ENCODE data around the gene MTHFD2.

DNA sequence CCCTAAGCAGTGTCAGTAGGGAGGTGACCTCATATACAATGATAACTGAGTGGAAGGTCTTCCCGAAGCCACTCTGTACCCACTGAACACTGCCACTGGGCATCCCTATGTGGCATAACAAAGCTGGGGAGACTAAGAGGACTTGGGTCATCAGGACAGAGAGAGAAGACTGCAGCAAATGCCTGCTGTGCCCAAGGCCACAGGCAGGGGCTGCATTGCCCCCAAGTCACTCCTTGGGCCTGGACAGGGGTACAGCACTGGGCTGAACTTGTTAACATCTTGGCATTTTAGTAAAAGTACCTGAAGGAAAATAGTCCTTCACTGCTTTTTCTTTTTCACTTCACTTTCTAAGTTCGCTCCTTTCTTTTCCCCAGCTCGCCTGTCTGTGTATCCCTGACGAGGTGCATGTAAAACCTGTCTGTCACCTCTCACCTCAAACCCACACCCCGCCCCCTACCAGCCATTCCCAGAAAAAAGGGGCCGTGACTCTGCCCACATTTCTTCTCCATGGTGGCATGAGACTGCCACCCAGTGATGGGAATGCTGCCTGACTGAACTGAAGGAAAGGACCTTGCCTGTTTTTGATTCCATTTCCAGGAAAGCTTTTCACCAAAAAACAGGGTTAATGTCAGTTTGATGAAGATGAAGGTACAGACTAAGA lies 62.9 kb downstream of the MTHFD2 start:
- TF ChIP-seq, protein P1, sequence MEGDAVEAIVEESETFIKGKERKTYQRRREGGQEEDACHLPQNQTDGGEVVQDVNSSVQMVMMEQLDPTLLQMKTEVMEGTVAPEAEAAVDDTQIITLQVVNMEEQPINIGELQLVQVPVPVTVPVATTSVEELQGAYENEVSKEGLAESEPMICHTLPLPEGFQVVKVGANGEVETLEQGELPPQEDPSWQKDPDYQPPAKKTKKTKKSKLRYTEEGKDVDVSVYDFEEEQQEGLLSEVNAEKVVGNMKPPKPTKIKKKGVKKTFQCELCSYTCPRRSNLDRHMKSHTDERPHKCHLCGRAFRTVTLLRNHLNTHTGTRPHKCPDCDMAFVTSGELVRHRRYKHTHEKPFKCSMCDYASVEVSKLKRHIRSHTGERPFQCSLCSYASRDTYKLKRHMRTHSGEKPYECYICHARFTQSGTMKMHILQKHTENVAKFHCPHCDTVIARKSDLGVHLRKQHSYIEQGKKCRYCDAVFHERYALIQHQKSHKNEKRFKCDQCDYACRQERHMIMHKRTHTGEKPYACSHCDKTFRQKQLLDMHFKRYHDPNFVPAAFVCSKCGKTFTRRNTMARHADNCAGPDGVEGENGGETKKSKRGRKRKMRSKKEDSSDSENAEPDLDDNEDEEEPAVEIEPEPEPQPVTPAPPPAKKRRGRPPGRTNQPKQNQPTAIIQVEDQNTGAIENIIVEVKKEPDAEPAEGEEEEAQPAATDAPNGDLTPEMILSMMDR (IDR thresholded peaks at IDR 0.05; ENCODE audit: low read depth, low read length, poor library complexity, severe bottlenecking) = no peak
- TF ChIP-seq EZH2phosphoT487 (IDR thresholded peaks at IDR 0.05; ENCODE audit: borderline replicate concordance, low read length) = no peak

Measured in DOHH2 (cell line).